HFFc6 (cell line): ENCODE measurements around the gene TGFBRAP1. TPM values are rescaled to one million over a fixed set of nuclear protein-coding genes. Genes with fewer than 3 reads are reported as not detected.
"Not testable (repeated sequence)": the region's sequence is repeated elsewhere in the genome, so short reads cannot be mapped to it uniquely, and the experiment has no call there.

Experiments
- DNase-seq: peaks from one replicate; pipeline ENCODE4 v3.0.0-alpha.2; 2018
- H3K27ac Mint-ChIP-seq: 2 replicates; pipeline ENCODE4 v1.8.0; 2020; ENCODE audit warnings: mild to moderate bottlenecking, mixed read lengths
- H3K27me3 Mint-ChIP-seq: 2 replicates; pipeline ENCODE4 v1.8.0; 2021; ENCODE audit warnings: mild to moderate bottlenecking, moderate library complexity, mixed read lengths; ENCODE audit not compliant: insufficient read depth
- H3K36me3 Mint-ChIP-seq: 2 replicates; pipeline ENCODE4 v1.8.0; 2021; ENCODE audit warnings: low read depth, mixed read lengths
- H3K4me1 Mint-ChIP-seq: 2 replicates; pipeline ENCODE4 v1.8.0; 2020; ENCODE audit warnings: low read depth, mixed read lengths
- H3K4me3 Mint-ChIP-seq: 2 replicates; pipeline ENCODE4 v1.8.0; 2020; ENCODE audit warnings: mild to moderate bottlenecking, moderate library complexity, mixed read lengths
- H3K9me3 Mint-ChIP-seq: 2 replicates; pipeline ENCODE4 v1.8.0; 2020; ENCODE audit warnings: mild to moderate bottlenecking, mixed read lengths
- CTCF ChIP-seq: fragments of 200-600 bp; sonication (generic); IDR thresholded peaks from 2 replicates; pipeline ENCODE4 v1.5.0; 2021; ENCODE audit warnings: antibody characterized with exemption, mild to moderate bottlenecking
- total RNA-seq, 6 experiments: library from RNA; stranded (reverse); fragmentation: NEBNext Ultra II Directional; extraction: Animal tissue kit (Norgen Biotek cat#: 25700); gene quantifications; 2 replicates in 1 of 6; 3 replicates in 5 of 6; pipeline ENCODE4 v1.2.3, GENCODE V29; 2021

TGFBRAP1 gene
- total RNA-seq, 6 experiments from 2014 or later, result 18.9 to 22.5 (median 19.8) TPM

GRCh38 chr2:105327690-105328089 lies 1.8 kb downstream of the TGFBRAP1 start:
- Mint-ChIP-seq H3K36me3 (peaks cover 3% of the 10 kb centered on the region; the same call in 1 of the 2 replicates), H3K27me3 (no peaks in the 10 kb centered on the region; the same call in 1 of the 2 replicates), H3K4me1 (peaks cover 76% of the 10 kb centered on the region), H3K9me3 (no peaks in the 10 kb centered on the region), H3K27ac (peak overlapping the region; percentile 77), H3K4me3 (peak overlapping the region; percentile 89)
- TF ChIP-seq CTCF, result no peak
- DNase-seq, result no peak

DNA sequence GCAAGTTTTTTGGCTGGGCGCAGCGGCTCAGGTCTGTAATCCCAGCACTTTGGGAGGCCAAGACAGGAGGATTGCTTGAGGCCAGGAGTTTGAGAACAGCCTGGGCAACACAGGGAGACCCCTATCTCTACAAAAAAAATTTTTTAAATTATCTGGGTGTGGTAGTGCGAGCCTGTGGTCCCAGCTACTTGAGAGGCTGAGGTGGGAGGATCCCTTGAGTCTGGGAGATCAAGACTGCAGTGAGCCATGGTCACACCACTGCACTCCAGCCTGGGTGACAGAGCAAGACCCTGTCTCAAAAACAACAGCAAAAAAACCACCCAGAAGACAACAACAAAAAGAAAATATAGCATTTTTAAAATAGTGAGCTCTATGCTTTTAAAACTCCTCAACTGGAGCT lies 2.3 kb downstream of the TGFBRAP1 start:
- H3K4me3 Mint-ChIP-seq, H3K9me3 Mint-ChIP-seq, H3K27me3 Mint-ChIP-seq, DNase-seq, H3K36me3 Mint-ChIP-seq: not testable (repeated sequence)
- peaks cover 80% of the 10 kb centered on the region for H3K4me1 Mint-ChIP-seq
- H3K27ac Mint-ChIP-seq, result peak overlapping the region; percentile 77; the same call in 1 of the 2 replicates

DNA sequence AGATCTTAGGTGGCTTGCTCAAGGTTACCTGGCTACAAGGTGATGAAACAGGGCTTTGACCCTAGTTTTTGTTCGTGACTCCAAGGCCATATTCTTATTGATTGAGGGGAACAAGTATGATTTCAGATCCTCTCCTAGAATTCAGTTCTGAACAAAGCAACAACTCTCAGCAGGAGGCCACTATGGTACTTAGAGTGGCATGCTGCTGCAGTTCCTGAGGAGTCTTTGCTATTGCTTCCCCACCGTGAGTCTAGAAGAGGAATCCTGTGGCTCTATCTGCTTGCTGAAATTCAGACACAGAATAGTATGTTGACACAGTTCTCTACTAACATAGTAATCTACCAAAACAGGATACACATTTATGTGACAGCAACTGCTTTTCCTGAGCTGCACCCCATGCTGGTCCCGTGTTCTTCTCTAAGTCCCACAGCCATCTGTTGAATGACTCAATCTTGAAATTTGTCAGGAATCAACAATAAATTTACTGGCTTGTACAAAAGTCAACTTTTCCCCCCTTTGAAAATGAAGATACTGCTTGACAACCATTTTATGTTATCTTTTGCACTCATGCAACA lies 4.1 kb downstream of the TGFBRAP1 start:
- Mint-ChIP-seq H3K27me3 (no peaks in the 10 kb centered on the region; the same call in 1 of the 2 replicates), H3K4me3 (peak overlapping the region; percentile 77), H3K4me1 (peaks cover 85% of the 10 kb centered on the region), H3K27ac (peak overlapping the region; percentile 97), H3K9me3 (no peaks in the 10 kb centered on the region), H3K36me3 (peaks cover 7% of the 10 kb centered on the region; the same call in 1 of the 2 replicates)
- peak; percentile 76 for DNase-seq
- TF ChIP-seq CTCF, result no peak

- DNase-seq, result peak; percentile 67
- no peak for TF ChIP-seq CTCF
- peaks cover 7% of the 10 kb centered on the region; the same call in 1 of the 2 replicates for H3K36me3 Mint-ChIP-seq
- no peaks in the 10 kb centered on the region for H3K27me3 Mint-ChIP-seq
- H3K9me3 Mint-ChIP-seq, result no peaks in the 10 kb centered on the region
- peak overlapping the region; percentile 77 for H3K4me3 Mint-ChIP-seq
- peak overlapping the region; percentile 97 for H3K27ac Mint-ChIP-seq
- peaks cover 85% of the 10 kb centered on the region for H3K4me1 Mint-ChIP-seq
Observed at GRCh38 chr2:105324732-105325131, 4.8 kb downstream of the TGFBRAP1 start.

DNA sequence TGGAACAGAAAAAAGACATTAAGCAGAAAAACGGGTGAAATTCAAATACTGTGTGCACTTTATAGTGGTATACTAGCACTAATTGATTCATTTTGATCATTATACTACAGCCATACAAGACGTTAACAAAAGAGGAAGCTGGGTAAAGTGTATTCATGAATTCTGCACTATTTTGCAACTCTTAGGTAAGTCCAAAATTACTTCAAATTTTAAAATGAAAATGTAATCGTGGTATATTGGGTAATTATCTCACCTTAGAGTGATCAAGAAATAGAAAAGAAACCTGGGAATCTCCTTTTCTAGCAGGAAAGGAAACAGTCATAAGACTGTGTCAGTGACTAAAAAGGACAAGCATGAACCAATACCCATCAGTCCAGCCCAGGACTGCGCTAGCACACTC lies 5.4 kb downstream of the TGFBRAP1 start:
- H3K36me3 Mint-ChIP-seq, result peaks cover 7% of the 10 kb centered on the region; the same call in 1 of the 2 replicates
- peak overlapping the region; percentile 97 for H3K27ac Mint-ChIP-seq
- peak overlapping the region; percentile 77; the same call in 1 of the 2 replicates for H3K4me3 Mint-ChIP-seq
- no peak for TF ChIP-seq CTCF
- no peaks in the 10 kb centered on the region for H3K27me3 Mint-ChIP-seq
- no peak for DNase-seq
- H3K9me3 Mint-ChIP-seq, result no peaks in the 10 kb centered on the region
- peaks cover 85% of the 10 kb centered on the region for H3K4me1 Mint-ChIP-seq

GRCh38 chr2:105323111-105323510 lies 6.4 kb downstream of the TGFBRAP1 start:
- TF ChIP-seq CTCF, result no peak
- Mint-ChIP-seq H3K36me3 (peaks cover 7% of the 10 kb centered on the region; the same call in 1 of the 2 replicates), H3K27me3 (no peaks in the 10 kb centered on the region), H3K4me1 (peaks cover 75% of the 10 kb centered on the region), H3K4me3 (no peak overlapping the region), H3K27ac (peak overlapping the region; percentile 70; the same call in 1 of the 2 replicates), H3K9me3 (no peaks in the 10 kb centered on the region)
- no peak for DNase-seq
